Measurements from ENCODE around the gene CBR3. TPM values are rescaled to one million over a fixed set of nuclear protein-coding genes. Genes with fewer than 3 reads are reported as not detected.

Gene CBR3
- total RNA-seq, 1 experiment from 2014 or later: 1.7 TPM

DNA sequence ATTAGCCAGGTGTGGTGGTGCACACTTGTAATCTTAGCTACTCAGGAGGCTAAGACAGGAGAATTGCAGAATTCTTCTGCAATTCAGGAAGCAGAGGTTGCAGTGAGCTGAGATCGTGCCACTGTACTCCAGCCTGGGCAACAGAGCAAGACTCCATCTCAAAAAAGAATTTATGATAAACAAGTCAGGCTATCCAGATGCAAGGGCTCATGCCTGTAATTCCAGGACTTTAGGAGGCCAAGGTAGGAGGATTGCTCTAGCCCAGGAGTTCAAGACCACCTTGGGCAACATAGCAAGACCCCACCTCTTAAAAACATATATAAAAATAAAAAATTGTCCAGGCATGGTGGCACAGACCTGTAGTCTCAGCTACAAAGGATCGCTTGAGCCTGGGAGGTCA lies 10.5 kb upstream of the CBR3 start:
- intact Hi-C loops (cut with micrococcal nuclease): no loop called here
- H3K79me2 ChIP-seq (ENCODE audit: insufficient read depth, low read length): no peaks in the 10 kb centered on the region
- BruUV-seq (replicated peaks): no TSS peak
- TF ChIP-seq REST (IDR thresholded peaks at IDR 0.05; ENCODE audit: low read depth): no peak
- no peak for TF ChIP-seq SIN3A (IDR thresholded peaks at IDR 0.05; ENCODE audit: low read depth)
- TF ChIP-seq CEBPB (IDR thresholded peaks at IDR 0.05; ENCODE audit: low read depth): no peak
- TF ChIP-seq JUND (IDR thresholded peaks at IDR 0.05): no peak
- TF ChIP-seq CBX3 (IDR thresholded peaks at IDR 0.05; ENCODE audit: low read depth): no peak
- no peak for TF ChIP-seq FOSL1 (IDR thresholded peaks at IDR 0.05; ENCODE audit: low read depth)
- TF ChIP-seq EGR1 (IDR thresholded peaks at IDR 0.05; ENCODE audit: low read depth): no peak
- TF ChIP-seq SRF (IDR thresholded peaks at IDR 0.05; ENCODE audit: low read depth): no peak
- no peak for TF ChIP-seq POLR2A (IDR thresholded peaks at IDR 0.05; ENCODE audit: borderline replicate concordance, extremely low read depth, insufficient read depth, insufficient read length)
- no peak for TF ChIP-seq SP1 (IDR thresholded peaks at IDR 0.05; ENCODE audit: low read depth)
- no peak for TF ChIP-seq EZH2 (IDR thresholded peaks at IDR 0.05)
- no peak for TF ChIP-seq TCF7L2 (IDR thresholded peaks at IDR 0.05; ENCODE audit: borderline replicate concordance, extremely low read depth, insufficient read depth, insufficient read length)
- TF ChIP-seq ZFX (IDR thresholded peaks at IDR 0.05): no peak
- TF ChIP-seq ZNF274 (IDR thresholded peaks at IDR 0.05; ENCODE audit: low read depth, low read length): no peak
- TF ChIP-seq RAD21 (IDR thresholded peaks at IDR 0.05; ENCODE audit: low read depth): no peak
- TF ChIP-seq CTCF (IDR thresholded peaks at IDR 0.05 in 2 of 3, conservative IDR thresholded peaks at IDR 0.05 in 1 of 3; ENCODE audit: borderline replicate concordance in 1 of 3, insufficient read depth in 1 of 3, low read depth in 2 of 3, low read length in 2 of 3): no peak
- TF ChIP-seq, protein P1, sequence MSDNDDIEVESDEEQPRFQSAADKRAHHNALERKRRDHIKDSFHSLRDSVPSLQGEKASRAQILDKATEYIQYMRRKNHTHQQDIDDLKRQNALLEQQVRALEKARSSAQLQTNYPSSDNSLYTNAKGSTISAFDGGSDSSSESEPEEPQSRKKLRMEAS (IDR thresholded peaks at IDR 0.05): no peak
- TF ChIP-seq ELF1 (IDR thresholded peaks at IDR 0.05; ENCODE audit: borderline replicate concordance, low read depth): no peak
- H3K27me3 ChIP-seq (ENCODE audit: insufficient read depth, low read length): no peaks in the 10 kb centered on the region
- ATAC-seq: no peak
- no peak overlapping the region for H3K27ac ChIP-seq (ENCODE audit: low read depth, low read length)
- H3K9ac ChIP-seq (ENCODE audit: low read length): no peak overlapping the region
- CTCF ChIA-PET: interaction anchor here (0.9 to 1.1 kb wide), 2 partner anchors 14 to 64 kb away, joined by 3 to 4 read pairs; partner anchors contain the start of gene SETD4
- no peak for DNase-seq (ENCODE audit: low read depth, low spot score)
- H3K4me1 ChIP-seq (ENCODE audit: control insufficient read depth in 1 of 2, insufficient read depth in 2 of 2, low read length in 2 of 2): peaks cover 3 to 13% of the 10 kb centered on the region in 2 experiments; a peak in 2 of 4 replicates
- no peaks in the 10 kb centered on the region for H3K9me3 ChIP-seq (ENCODE audit: control insufficient read depth in 1 of 2, insufficient read depth in 1 of 2, low read depth in 1 of 2, low read length in 2 of 2)
- RAD21 ChIA-PET (ENCODE audit: low non-redundant PET in 1 of 2, low total read pairs in 2 of 2, uncharacterized antibody in 2 of 2, unreplicated experiment in 2 of 2): no interaction called here
- no peak overlapping the region for H3K4me3 ChIP-seq (replicated peaks in 1 of 2; ENCODE audit: low read depth in 1 of 2, low read length in 2 of 2)
- no peaks in the 10 kb centered on the region for H3K9me2 ChIP-seq (ENCODE audit: insufficient read depth)
- H3K4me2 ChIP-seq (ENCODE audit: low read length): no peak overlapping the region
- no peaks in the 10 kb centered on the region for H4K20me1 ChIP-seq (ENCODE audit: insufficient read depth)
- POLR2A ChIA-PET: no interaction called here
- H2AFZ ChIP-seq (ENCODE audit: low read depth, low read length, poor library complexity, severe bottlenecking): no peak overlapping the region
- H3K36me3 ChIP-seq (ENCODE audit: control insufficient read depth in 1 of 2, insufficient read depth in 2 of 2, low read length in 2 of 2): no peaks in the 10 kb centered on the region

All from HCT116 (cell line).